Measurements from ENCODE around the gene TJP2.

GRCh38 chr9:69136185-69136584 lies 37.9 kb upstream of the TJP2 start:
- TF ChIP-seq POLR2AphosphoS5 (IDR thresholded peaks at IDR 0.05) (no peak), CTCF (IDR thresholded peaks at IDR 0.05) (no peak)

Data from suprapubic skin (tissue), 3 donors.